ENCODE data around the gene UGGT1. TPM values are rescaled to one million over a fixed set of nuclear protein-coding genes. Genes with fewer than 3 reads are reported as not detected.

The UGGT1 gene
- polyA plus RNA-seq, 1 donor (not counting 4 experiments of a cell fraction or from before 2014, with no cell fraction given), result 26.7 TPM

DNA sequence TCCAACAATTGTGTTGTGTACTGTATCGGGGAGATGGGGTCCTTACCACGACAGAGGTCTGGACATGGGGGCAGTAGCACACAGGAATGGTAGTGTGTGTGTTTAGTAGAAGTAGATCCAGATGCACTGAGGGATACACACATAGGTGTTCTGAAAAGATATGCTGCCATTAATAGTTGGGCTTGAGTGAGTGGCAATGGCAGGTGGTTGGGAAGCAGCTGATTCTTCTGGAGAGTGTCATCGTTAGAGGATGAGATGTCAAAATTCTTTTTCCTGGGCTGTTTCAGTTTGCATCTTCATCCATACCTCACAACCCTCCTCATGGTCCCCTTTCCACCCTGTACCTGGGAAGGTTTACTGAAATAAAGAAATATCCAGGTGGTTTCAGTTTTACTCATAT, 66.6 kb downstream of the UGGT1 start:
- no peak overlapping the region for H3K4me3 ChIP-seq (ENCODE audit: control insufficient read depth in 2 of 3, extremely low read depth in 1 of 3, insufficient read depth in 2 of 3, low read depth in 1 of 3, low read length in 3 of 3)
- no peak overlapping the region for H3K4me2 ChIP-seq (ENCODE audit: control insufficient read depth, extremely low read depth, insufficient read depth, low read depth, low read length)
- no peaks in the 10 kb centered on the region for H3K27me3 ChIP-seq (ENCODE audit: control insufficient read depth, extremely low read depth, insufficient read depth, low read length)
- no peaks in the 10 kb centered on the region for H3K9me3 ChIP-seq (ENCODE audit: control insufficient read depth, low read depth, low read length)
- DNase-seq (ENCODE audit: low read depth, low spot score) (no peak), FAIRE-seq (no peak)
- H4K20me1 ChIP-seq (ENCODE audit: control insufficient read depth, extremely low read depth, insufficient read depth, low read length), result no peaks in the 10 kb centered on the region
- TF ChIP-seq CTCF (optimal IDR thresholded peaks at IDR 0.05 in 1 of 3, IDR thresholded peaks at IDR 0.05 in 1 of 3, conservative IDR thresholded peaks at IDR 0.05 in 1 of 3; ENCODE audit: extremely low read depth in 1 of 3, insufficient read depth in 2 of 3, low read length in 3 of 3) (no peak), EZH2 (IDR thresholded peaks at IDR 0.05; ENCODE audit: low read length) (no peak)
- no peak overlapping the region for H2AFZ ChIP-seq (ENCODE audit: control insufficient read depth, low read length)
- peaks cover 1% of the 10 kb centered on the region for H3K79me2 ChIP-seq (ENCODE audit: control insufficient read depth, insufficient read depth, low read length)
- dilution Hi-C loops (cut with MboI; ENCODE audit: extremely low pct_ligation_motif_present, low sequenced_read_pairs), result no loop called here
- H3K9ac ChIP-seq (ENCODE audit: control insufficient read depth, extremely low read depth, insufficient read depth, low read length), result no peak overlapping the region
- peaks cover 15 to 21% of the 10 kb centered on the region in 2 experiments for H3K36me3 ChIP-seq (ENCODE audit: control insufficient read depth in 2 of 2, extremely low read depth in 1 of 2, insufficient read depth in 2 of 2, low read length in 2 of 2)
- no peaks in the 10 kb centered on the region for H3K4me1 ChIP-seq (ENCODE audit: control insufficient read depth, extremely low read depth, insufficient read depth, low read length)
- H3K9me1 ChIP-seq (ENCODE audit: control insufficient read depth, extremely low read depth, insufficient read depth, low read length), result no peaks in the 10 kb centered on the region
- no peak overlapping the region for H3K27ac ChIP-seq (ENCODE audit: control insufficient read depth, insufficient read depth, low read length)

GRCh38 chr2:128158176-128158575, 67.2 kb downstream of the UGGT1 start:
- Histone ChIP-seq H3K9ac (ENCODE audit: control insufficient read depth, extremely low read depth, insufficient read depth, low read length) (no peak overlapping the region), H3K4me3 (ENCODE audit: control insufficient read depth in 2 of 3, extremely low read depth in 1 of 3, insufficient read depth in 2 of 3, low read depth in 1 of 3, low read length in 3 of 3) (no peak overlapping the region), H3K4me2 (ENCODE audit: control insufficient read depth, extremely low read depth, insufficient read depth, low read depth, low read length) (no peak overlapping the region), H3K27ac (ENCODE audit: control insufficient read depth, insufficient read depth, low read length) (no peak overlapping the region), H4K20me1 (ENCODE audit: control insufficient read depth, extremely low read depth, insufficient read depth, low read length) (no peaks in the 10 kb centered on the region), H3K79me2 (ENCODE audit: control insufficient read depth, insufficient read depth, low read length) (peaks cover 1% of the 10 kb centered on the region), H3K4me1 (ENCODE audit: control insufficient read depth, extremely low read depth, insufficient read depth, low read length) (no peaks in the 10 kb centered on the region), H3K36me3 (ENCODE audit: control insufficient read depth in 2 of 2, extremely low read depth in 1 of 2, insufficient read depth in 2 of 2, low read length in 2 of 2) (peaks cover 13 to 22% of the 10 kb centered on the region in 2 experiments), H3K9me3 (ENCODE audit: control insufficient read depth, low read depth, low read length) (no peaks in the 10 kb centered on the region), H3K9me1 (ENCODE audit: control insufficient read depth, extremely low read depth, insufficient read depth, low read length) (no peaks in the 10 kb centered on the region), H3K27me3 (ENCODE audit: control insufficient read depth, extremely low read depth, insufficient read depth, low read length) (no peaks in the 10 kb centered on the region), H2AFZ (ENCODE audit: control insufficient read depth, low read length) (no peak overlapping the region)
- no peak for TF ChIP-seq EZH2 (IDR thresholded peaks at IDR 0.05; ENCODE audit: low read length)
- TF ChIP-seq CTCF (optimal IDR thresholded peaks at IDR 0.05 in 1 of 3, IDR thresholded peaks at IDR 0.05 in 1 of 3, conservative IDR thresholded peaks at IDR 0.05 in 1 of 3; ENCODE audit: extremely low read depth in 1 of 3, insufficient read depth in 2 of 3, low read length in 3 of 3), result no peak
- FAIRE-seq (no peak), DNase-seq (ENCODE audit: low read depth, low spot score) (no peak)
- dilution Hi-C loops (cut with MboI; ENCODE audit: extremely low pct_ligation_motif_present, low sequenced_read_pairs), result no loop called here

All from keratinocyte (primary cell).